Kidney capillary endothelial cell (primary cell): ENCODE measurements around the gene MRM2.
A peak's percentile ranks its signal among the peaks of the same experiment; 100 is the strongest.

Experiments used
- DNase-seq: peaks from one replicate; pipeline ENCODE4 v3.0.0-alpha.2; 2018; ENCODE audit warnings: low spot score

Gene MRM2

GRCh38 chr7:2266911-2267310 lies 24.9 kb upstream of the MRM2 start:
- DNase-seq: no peak

GRCh38 chr7:2264158-2264557 lies 22.2 kb upstream of the MRM2 start:
- no peak for DNase-seq

- DNase-seq: no peak
These were observed 21.2 kb upstream of the MRM2 start for GRCh38 chr7:2263176-2263575.

- no peak for DNase-seq
These were observed 19.6 kb upstream of the MRM2 start for GRCh38 chr7:2261611-2262010.

GRCh38 chr7:2260820-2261219 lies 18.8 kb upstream of the MRM2 start:
- DNase-seq: no peak

- no peak for DNase-seq
These were observed 17.5 kb upstream of the MRM2 start for GRCh38 chr7:2259480-2259879.

DNA sequence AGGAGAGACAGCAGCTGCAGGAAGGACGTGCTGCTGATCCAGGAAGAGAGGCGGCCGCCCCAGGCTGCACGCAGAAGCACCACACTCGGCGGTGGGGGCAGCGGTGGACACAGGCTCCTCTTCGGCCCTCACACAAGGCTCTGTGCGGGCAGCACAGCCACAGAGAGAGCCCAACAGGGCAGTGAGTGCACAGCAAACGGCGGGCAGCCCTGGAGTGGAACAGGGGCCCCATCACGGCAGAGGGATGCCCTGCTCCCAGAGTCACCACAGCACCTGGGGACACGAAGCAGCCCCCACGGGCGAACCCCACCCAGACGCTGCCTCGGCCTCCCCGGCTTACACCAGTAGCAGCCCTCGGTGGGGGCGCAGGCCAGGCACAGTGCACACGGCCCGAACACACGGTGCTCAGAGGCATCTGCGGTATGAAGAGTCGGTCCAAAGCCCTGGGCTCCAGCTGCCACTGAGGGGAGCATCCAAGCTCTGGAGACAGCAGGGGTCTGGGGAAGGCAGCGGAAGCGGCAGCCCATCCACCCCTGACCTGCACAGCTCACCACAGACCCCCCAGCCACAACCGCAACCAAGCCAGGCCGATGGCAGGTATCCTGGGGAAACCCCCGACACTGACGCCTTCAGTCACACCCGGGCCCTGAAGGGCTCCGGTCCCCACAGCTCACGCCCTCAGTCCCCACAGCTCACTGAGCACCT lies 16.8 kb upstream of the MRM2 start:
- no peak for DNase-seq

- no peak for DNase-seq
These were observed 15.6 kb upstream of the MRM2 start for GRCh38 chr7:2257651-2258050.

- DNase-seq: no peak
These were observed 15.1 kb upstream of the MRM2 start for GRCh38 chr7:2257046-2257551.

GRCh38 chr7:2256306-2257045 lies 14.5 kb upstream of the MRM2 start:
- no peak for DNase-seq

- no peak for DNase-seq
These were observed 13.4 kb upstream of the MRM2 start for GRCh38 chr7:2255145-2256139.

- DNase-seq: no peak
These were observed 12.6 kb upstream of the MRM2 start for GRCh38 chr7:2254429-2255144.

DNA sequence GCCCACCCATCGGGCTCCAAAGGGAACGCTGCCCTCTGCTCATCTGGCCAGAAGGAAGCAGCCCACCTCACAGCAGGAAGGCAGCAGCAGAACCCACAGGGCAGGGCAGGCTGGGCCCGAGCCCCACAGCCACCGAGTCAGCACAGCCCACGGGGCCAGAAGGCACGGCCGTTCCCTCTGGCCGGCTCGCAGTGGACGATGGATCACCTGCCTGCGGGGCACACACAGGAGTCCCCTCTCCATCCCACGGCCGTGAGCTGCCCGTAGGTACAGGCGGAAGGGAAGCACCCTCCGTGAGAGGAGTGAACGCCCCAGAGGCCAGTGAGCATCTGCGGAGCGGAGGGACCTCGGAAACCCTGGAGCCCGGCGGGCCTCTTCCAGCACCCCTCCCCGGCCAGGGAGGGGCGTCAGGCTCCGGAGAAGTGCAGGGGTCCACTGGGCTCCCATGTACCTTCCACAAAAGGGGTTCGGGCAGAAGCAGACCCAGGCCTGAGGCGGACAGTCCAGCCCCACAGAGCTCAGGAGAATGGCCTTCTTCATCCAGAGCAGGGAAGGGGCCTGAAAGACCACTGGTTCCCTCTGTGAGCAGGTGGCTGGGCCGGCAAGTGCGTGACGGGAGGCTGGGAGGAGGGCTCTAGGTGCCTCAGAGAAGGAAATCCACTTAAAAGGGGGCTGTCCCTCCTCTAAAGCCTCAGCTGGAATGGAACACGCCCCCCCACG lies 11.7 kb upstream of the MRM2 start:
- no peak for DNase-seq

GRCh38 chr7:2253021-2253420 lies 11.0 kb upstream of the MRM2 start:
- no peak for DNase-seq

DNA sequence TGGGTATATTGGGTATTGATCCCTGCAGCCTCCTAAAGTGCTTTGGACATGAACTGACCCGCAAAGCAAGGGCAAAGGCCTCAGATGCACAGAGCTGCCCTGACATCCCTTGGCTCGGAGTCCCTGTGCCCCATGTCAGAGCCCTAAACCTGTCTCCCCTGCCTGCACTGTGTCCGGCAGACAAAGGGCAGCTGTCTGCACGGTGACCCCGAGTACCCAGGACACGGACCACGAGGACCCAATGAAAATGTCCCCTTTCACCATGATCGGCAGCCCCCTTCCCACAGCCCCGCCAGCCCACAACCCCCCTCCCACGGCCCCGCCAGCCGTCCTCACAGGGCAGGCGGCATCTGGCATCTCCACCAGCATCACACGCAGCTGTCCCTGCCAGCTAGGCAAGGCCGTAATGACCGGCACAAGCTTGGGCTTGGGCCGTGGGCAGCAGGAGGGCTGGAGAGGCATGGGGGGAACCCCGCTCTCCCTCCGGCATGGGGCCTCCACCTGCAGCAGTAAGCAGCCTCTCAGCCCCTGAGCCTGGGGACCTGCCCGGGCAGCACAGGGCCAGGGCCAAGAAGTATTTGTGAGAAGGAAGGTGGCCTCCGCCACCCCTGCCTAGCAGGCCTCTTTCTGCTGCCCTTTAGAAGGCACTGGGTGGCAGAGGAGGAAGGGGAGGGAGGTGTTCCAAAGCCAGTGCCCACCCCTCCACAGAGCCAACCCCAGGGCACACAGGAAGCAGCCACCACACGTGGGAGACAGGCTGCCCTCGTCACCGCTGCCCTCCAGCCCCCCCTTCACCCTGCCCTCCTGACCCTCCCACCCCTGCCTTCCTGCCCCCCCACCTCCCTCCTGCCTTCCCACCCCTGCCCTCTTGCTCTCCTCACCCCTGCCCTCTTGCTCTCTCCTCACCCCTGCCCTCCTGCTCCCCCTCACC lies 10.1 kb upstream of the MRM2 start:
- no peak for DNase-seq

- no peak for DNase-seq
These were observed 9.4 kb upstream of the MRM2 start for GRCh38 chr7:2251381-2251780.

- no peak for DNase-seq
These were observed 7.8 kb upstream of the MRM2 start for GRCh38 chr7:2249744-2250323.

- peak; percentile 83 for DNase-seq
These were observed 7.1 kb upstream of the MRM2 start for GRCh38 chr7:2248984-2249694.
